Mesenchymal stem cell (in vitro differentiated cells and primary cell): Measurements from ENCODE around the gene SEMA4A.
A peak's percentile ranks its signal among the peaks of the same experiment; 100 is the strongest.

ENCODE experiments used
- DNase-seq: peaks from one replicate; pipeline ENCODE4 v3.0.0-alpha.2; 2013
- H2AFZ ChIP-seq: one replicate; pipeline ENCODE4 v1.6.1; 2013; ENCODE audit warnings: low read depth, mild to moderate bottlenecking, control low read depth, inconsistent platforms, low read length, moderate library complexity
- H2AK5ac ChIP-seq: 2 replicates; pipeline ENCODE4 v1.6.1; 2013; ENCODE audit warnings: low read length, moderate library complexity, mild to moderate bottlenecking, inconsistent platforms; ENCODE audit not compliant: severe bottlenecking
- H2BK120ac ChIP-seq: one replicate; pipeline ENCODE4 v1.6.1; 2013; ENCODE audit warnings: low read depth, mild to moderate bottlenecking, inconsistent platforms, low read length, moderate library complexity
- H2BK12ac ChIP-seq, 2 experiments: one replicate each; pipeline ENCODE4 v1.6.1; 2013; ENCODE audit warnings: inconsistent platforms in 2 of 2, low read length in 2 of 2, mild to moderate bottlenecking in 2 of 2, moderate library complexity in 2 of 2, control low read depth in 1 of 2
- H2BK15ac ChIP-seq: one replicate; pipeline ENCODE4 v1.6.1; 2013; ENCODE audit warnings: mild to moderate bottlenecking, low read depth, inconsistent platforms; ENCODE audit not compliant: poor library complexity, severe bottlenecking
- H2BK5ac ChIP-seq: 2 replicates; pipeline ENCODE4 v1.6.1; 2013; ENCODE audit warnings: low read depth, mild to moderate bottlenecking, low read length, control low read depth, inconsistent platforms; ENCODE audit not compliant: poor library complexity, severe bottlenecking
- H3K14ac ChIP-seq, 2 experiments: one replicate each; pipeline ENCODE4 v1.6.1; 2013; ENCODE audit warnings: inconsistent platforms in 2 of 2, low read length in 2 of 2, control low read depth in 1 of 2, mild to moderate bottlenecking in 1 of 2, moderate library complexity in 1 of 2
- H3K18ac ChIP-seq, 2 experiments: one replicate each; pipeline ENCODE4 v1.6.1; 2013; ENCODE audit warnings: inconsistent platforms in 2 of 2, low read length in 2 of 2, control low read depth in 1 of 2, low read depth in 1 of 2, mild to moderate bottlenecking in 1 of 2
- H3K23ac ChIP-seq, 2 experiments: one replicate each; pipeline ENCODE4 v1.6.1; 2013; ENCODE audit warnings: inconsistent platforms in 2 of 2, low read length in 2 of 2, mild to moderate bottlenecking in 2 of 2, moderate library complexity in 2 of 2, control low read depth in 1 of 2
- H3K27ac ChIP-seq: 2 replicates; pipeline ENCODE4 v1.5.1; 2013; ENCODE audit warnings: mild to moderate bottlenecking, moderate library complexity, low read length, control low read depth, inconsistent platforms; ENCODE audit not compliant: poor library complexity, severe bottlenecking
- H3K27me3 ChIP-seq, 2 experiments: 2 replicates each; pipeline versions ENCODE4 v1.6.1 to v1.7.0; 2013; ENCODE audit warnings: low read length in 2 of 2, mild to moderate bottlenecking in 2 of 2, moderate library complexity in 2 of 2, control low read depth in 1 of 2, inconsistent platforms in 1 of 2; ENCODE audit not compliant: control insufficient read depth in 1 of 2, insufficient read depth in 1 of 2
- H3K36me3 ChIP-seq, 2 experiments: 2 replicates each; pipeline versions ENCODE4 v1.6.1 to v1.7.0; 2013; ENCODE audit warnings: low read length in 2 of 2, control low read depth in 1 of 2, inconsistent platforms in 1 of 2, low read depth in 1 of 2, mild to moderate bottlenecking in 1 of 2; ENCODE audit not compliant: insufficient read depth in 2 of 2, control insufficient read depth in 1 of 2
- H3K4ac ChIP-seq, 2 experiments: one replicate each; pipeline ENCODE4 v1.6.1; 2013; ENCODE audit warnings: inconsistent platforms in 2 of 2, low read length in 2 of 2, mild to moderate bottlenecking in 2 of 2, moderate library complexity in 2 of 2, control low read depth in 1 of 2, low read depth in 1 of 2
- H3K4me1 ChIP-seq: 2 replicates; pipeline ENCODE4 v1.6.1; 2013; ENCODE audit warnings: low read depth, low read length, control low read depth; ENCODE audit not compliant: control insufficient read depth, insufficient read depth
- H3K4me2 ChIP-seq: 2 replicates; pipeline ENCODE4 v1.6.1; 2013; ENCODE audit warnings: low read length, mild to moderate bottlenecking, inconsistent platforms; ENCODE audit not compliant: poor library complexity, severe bottlenecking
- H3K4me3 ChIP-seq, 2 experiments: 2 replicates each; pipeline versions ENCODE4 v1.5.1 to v1.7.0; 2013; ENCODE audit warnings: low read length in 2 of 2, mild to moderate bottlenecking in 2 of 2, control low read depth in 1 of 2, low read depth in 1 of 2; ENCODE audit not compliant: insufficient read depth in 1 of 2
- H3K79me1 ChIP-seq: replicated peaks from 2 replicates; pipeline ENCODE4 v1.6.1; 2013; ENCODE audit warnings: mild to moderate bottlenecking, control low read depth, low read length, inconsistent platforms; ENCODE audit not compliant: poor library complexity, severe bottlenecking
- H3K9ac ChIP-seq: 2 replicates; pipeline ENCODE4 v1.7.0; 2013; ENCODE audit warnings: mild to moderate bottlenecking, low read length, moderate library complexity
- H3K9me3 ChIP-seq: 2 replicates; pipeline ENCODE4 v1.7.0; 2013; ENCODE audit warnings: mild to moderate bottlenecking, low read length; ENCODE audit not compliant: control insufficient read depth
- H4K8ac ChIP-seq: one replicate; pipeline ENCODE4 v1.6.1; 2013; ENCODE audit warnings: inconsistent platforms, mild to moderate bottlenecking, low read length, moderate library complexity
- H4K91ac ChIP-seq: one replicate; pipeline ENCODE4 v1.6.1; 2013; ENCODE audit warnings: mild to moderate bottlenecking, low read length, inconsistent platforms
- WGBS: methylation state at CpG from one replicate; pipeline ENCODE4 v1.1.7; 2013; ENCODE audit warnings: mixed read lengths; 5-methylcytosine and 5-hydroxymethylcytosine counted together

SEMA4A gene

GRCh38 chr1:156143765-156144489, 9.5 kb upstream of the SEMA4A start:
- Histone ChIP-seq H3K36me3 (peaks cover 28 to 29% of the 10 kb centered on the region in 2 experiments), H2BK15ac (no peak overlapping the region), H3K27me3 (peaks cover 0 to 18% of the 10 kb centered on the region in 2 experiments), H3K9me3 (no peaks in the 10 kb centered on the region), H3K18ac (no peak overlapping the region), H2AFZ (no peak overlapping the region), H2AK5ac (peak overlapping the region; percentile 22), H3K4me3 (no peak overlapping the region), H3K4me2 (no peak overlapping the region), H2BK120ac (no peak overlapping the region), H3K4me1 (peaks cover 6% of the 10 kb centered on the region), H3K27ac (no peak overlapping the region), H2BK5ac (no peak overlapping the region), H3K9ac (peak overlapping the region; percentile 39), H3K79me1 (peaks cover 1% of the 10 kb centered on the region), H3K4ac (peak overlapping the region in 1 of 2 experiments; percentile 8), H3K14ac (no peak overlapping the region), H4K8ac (no peak overlapping the region), H3K23ac (peak overlapping the region in 1 of 2 experiments; percentile 76), H2BK12ac (no peak overlapping the region), H4K91ac (no peak overlapping the region)
- WGBS, result 76% methylated on average over 11 of the region's 11 CpGs
- peak; percentile 66 for DNase-seq

DNA sequence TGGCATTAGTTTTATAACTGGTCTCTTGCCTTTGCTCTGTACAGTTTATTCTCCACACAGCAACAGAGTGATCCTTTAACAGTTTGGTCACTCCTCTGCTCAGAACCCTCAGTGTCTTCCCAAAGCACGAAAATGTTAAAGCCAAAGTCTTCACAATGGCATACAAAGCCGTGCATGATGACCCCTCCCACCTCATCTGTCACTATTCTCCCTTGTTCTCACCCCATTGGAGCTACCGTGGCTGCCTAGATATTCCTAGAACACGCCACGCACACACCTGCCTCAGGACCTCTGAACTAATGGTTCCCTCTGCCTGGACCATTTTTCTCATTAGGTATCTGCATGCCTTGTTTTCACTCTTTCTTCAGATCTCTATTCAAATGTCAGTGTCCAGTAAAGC, 8.6 kb upstream of the SEMA4A start:
- peak overlapping the region; percentile 20 for H3K9ac ChIP-seq
- no peak overlapping the region for H3K27ac ChIP-seq
- H3K27me3 ChIP-seq, result peaks cover 0 to 26% of the 10 kb centered on the region in 2 experiments
- H2AK5ac ChIP-seq, result no peak overlapping the region
- H2AFZ ChIP-seq, result no peak overlapping the region
- peak; percentile 66 for DNase-seq
- H2BK120ac ChIP-seq, result no peak overlapping the region
- H2BK5ac ChIP-seq, result no peak overlapping the region
- no peak overlapping the region for H3K4me2 ChIP-seq
- 87% methylated on average over 5 of the region's 5 CpGs for WGBS
- H3K18ac ChIP-seq, result no peak overlapping the region
- H3K14ac ChIP-seq, result no peak overlapping the region
- H2BK12ac ChIP-seq, result no peak overlapping the region
- H3K4ac ChIP-seq, result no peak overlapping the region
- no peaks in the 10 kb centered on the region for H3K9me3 ChIP-seq
- H3K4me3 ChIP-seq, result no peak overlapping the region
- no peak overlapping the region for H2BK15ac ChIP-seq
- H3K23ac ChIP-seq, result no peak overlapping the region
- no peak overlapping the region for H4K8ac ChIP-seq
- no peaks in the 10 kb centered on the region for H3K79me1 ChIP-seq
- H4K91ac ChIP-seq, result no peak overlapping the region
- H3K4me1 ChIP-seq, result peaks cover 6% of the 10 kb centered on the region
- H3K36me3 ChIP-seq, result peaks cover 20 to 21% of the 10 kb centered on the region in 2 experiments

DNA sequence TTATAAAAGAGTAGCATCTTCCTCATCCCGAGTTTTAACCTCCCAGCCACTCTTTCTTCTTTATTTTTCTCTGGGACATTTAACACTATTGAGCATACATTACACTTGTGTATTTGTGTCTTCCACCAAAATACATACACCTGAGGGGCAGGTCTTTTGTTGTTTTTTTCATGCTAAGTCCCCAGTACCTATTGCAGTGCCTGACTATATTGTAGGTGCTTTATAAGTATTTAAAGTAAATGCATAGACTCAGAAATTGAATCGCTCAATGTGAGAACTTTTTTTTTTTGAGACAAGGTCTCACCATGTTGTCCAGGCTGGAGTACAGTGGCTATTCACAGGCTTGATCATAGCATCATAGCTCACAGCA, 7.8 kb upstream of the SEMA4A start:
- Histone ChIP-seq H3K9me3 (no peaks in the 10 kb centered on the region), H3K9ac (peak overlapping the region; percentile 77), H2BK5ac (no peak overlapping the region), H2BK12ac (no peak overlapping the region), H2AK5ac (no peak overlapping the region), H3K4ac (no peak overlapping the region), H3K4me1 (peaks cover 14% of the 10 kb centered on the region), H3K36me3 (peaks cover 11 to 12% of the 10 kb centered on the region in 2 experiments), H4K8ac (no peak overlapping the region), H3K4me3 (no peak overlapping the region), H4K91ac (no peak overlapping the region), H3K14ac (no peak overlapping the region), H3K27ac (no peak overlapping the region), H2BK15ac (no peak overlapping the region), H3K23ac (no peak overlapping the region), H3K79me1 (no peaks in the 10 kb centered on the region), H3K18ac (no peak overlapping the region), H3K4me2 (no peak overlapping the region), H2AFZ (no peak overlapping the region), H3K27me3 (peaks cover 4 to 35% of the 10 kb centered on the region in 2 experiments), H2BK120ac (no peak overlapping the region)
- no peak for DNase-seq
- 93% methylated on average over 2 of the region's 2 CpGs for WGBS

GRCh38 chr1:156146020-156146768, 7.2 kb upstream of the SEMA4A start:
- Histone ChIP-seq H2BK5ac (no peak overlapping the region), H3K27me3 (peaks cover 4 to 41% of the 10 kb centered on the region in 2 experiments), H3K9ac (peak overlapping the region; percentile 77), H3K27ac (no peak overlapping the region), H3K23ac (no peak overlapping the region), H3K18ac (no peak overlapping the region), H3K14ac (no peak overlapping the region), H2BK15ac (peak overlapping the region; percentile 8), H2AK5ac (no peak overlapping the region), H3K4me2 (peak overlapping the region; percentile 32), H3K36me3 (peaks cover 6 to 7% of the 10 kb centered on the region in 2 experiments), H4K8ac (no peak overlapping the region), H3K4ac (no peak overlapping the region), H2AFZ (no peak overlapping the region), H4K91ac (no peak overlapping the region), H3K4me3 (no peak overlapping the region), H3K79me1 (no peaks in the 10 kb centered on the region), H2BK120ac (no peak overlapping the region), H3K4me1 (peaks cover 16% of the 10 kb centered on the region), H2BK12ac (peak overlapping the region in 1 of 2 experiments; percentile 15), H3K9me3 (no peaks in the 10 kb centered on the region)
- WGBS, result 32% methylated on average over 13 of the region's 13 CpGs
- DNase-seq, result peak; percentile 92
